Natural killer cell (primary cell): Measurements from ENCODE around the gene PPP2R2C. TPM values are rescaled to one million over a fixed set of nuclear protein-coding genes. Genes with fewer than 3 reads are reported as not detected.

Experiments used
- ATAC-seq, 3 donors: fragments of 150-1000 bp in 2 of 3; fragments of 200-7000 bp in 1 of 3; cut with Tn5 transposase; 1 replicate in 1 of 3; 2 replicates in 2 of 3; pipeline ENCODE4 v1.10.0; 2021; ENCODE audit warnings: mild to moderate bottlenecking in 2 of 3, moderate library complexity in 2 of 3
- DNase-seq, 2 donors: peaks; one replicate each; pipeline versions ENCODE4 v3.0.0 to v3.0.0-alpha.2; 2013 to 2021; ENCODE audit warnings: mixed read lengths in 1 of 2
- H3K27ac ChIP-seq: one replicate; pipeline ENCODE4 v1.5.1; 2013; ENCODE audit warnings: mild to moderate bottlenecking, low read length
- H3K27me3 ChIP-seq: one replicate; pipeline ENCODE4 v1.6.1; 2013; ENCODE audit warnings: low read length; ENCODE audit not compliant: control insufficient read depth, insufficient read depth
- H3K36me3 ChIP-seq: one replicate; pipeline ENCODE4 v1.6.1; 2013; ENCODE audit warnings: low read length; ENCODE audit not compliant: control insufficient read depth, insufficient read depth
- H3K4me1 ChIP-seq: one replicate; pipeline ENCODE4 v1.6.1; 2013; ENCODE audit warnings: low read length; ENCODE audit not compliant: control insufficient read depth, insufficient read depth
- H3K4me3 ChIP-seq: one replicate; pipeline ENCODE4 v1.5.1; 2013; ENCODE audit warnings: low read length
- H3K9me3 ChIP-seq: one replicate; pipeline ENCODE4 v1.6.1; 2013; ENCODE audit warnings: low read length; ENCODE audit not compliant: control insufficient read depth, insufficient read depth
- H3K27ac Mint-ChIP-seq, 2 donors: one replicate each; pipeline ENCODE4 v1.8.0; 2022; ENCODE audit warnings: mild to moderate bottlenecking in 2 of 2, mixed read lengths in 2 of 2, moderate library complexity in 1 of 2
- H3K27me3 Mint-ChIP-seq, 2 donors: one replicate each; pipeline ENCODE4 v1.8.0; 2022; ENCODE audit warnings: low read depth in 2 of 2, mixed read lengths in 2 of 2
- H3K36me3 Mint-ChIP-seq: one replicate; pipeline ENCODE4 v1.8.0; 2022; ENCODE audit warnings: mixed read lengths
- H3K4me1 Mint-ChIP-seq, 2 donors: one replicate each; pipeline ENCODE4 v1.8.0; 2022; ENCODE audit warnings: mixed read lengths in 2 of 2
- H3K4me3 Mint-ChIP-seq: one replicate; pipeline ENCODE4 v1.8.0; 2022; ENCODE audit warnings: mild to moderate bottlenecking, moderate library complexity, mixed read lengths
- H3K9me3 Mint-ChIP-seq, 2 donors: one replicate each; pipeline ENCODE4 v1.8.0; 2022; ENCODE audit warnings: mixed read lengths in 2 of 2
- CTCF ChIP-seq: fragments of 200-600 bp; IDR thresholded peaks from one replicate; pipeline ENCODE4 v1.8.0; 2022; ENCODE audit warnings: antibody characterized with exemption
- WGBS: methylation state at CpG from one replicate; pipeline ENCODE4 v1.1.7; 2013; ENCODE audit warnings: missing lambda C conversion rate; ENCODE audit not compliant: insufficient coverage; 5-methylcytosine and 5-hydroxymethylcytosine counted together
- intact Hi-C: fragments of 100-400 bp; cut with micrococcal nuclease; formaldehyde crosslinking; loops from one replicate; pipeline ENCODE4 v1.14.2; 2022
- total RNA-seq, 4 donors: library from RNA; stranded (reverse); fragments of 120-200 nt in 1 of 4; gene quantifications; one replicate each; pipeline versions ENCODE4 v1.2.3 to v1.2.4, GENCODE V29; 2013 to 2022

PPP2R2C gene
- total RNA-seq, 3 donors from 2014 or later (not counting 1 experiment from before 2014, with no cell fraction given): not detected

GRCh38 chr4:6446130-6446482, 26.3 kb downstream of the PPP2R2C start:
- Histone ChIP-seq H3K27me3 (no peaks in the 10 kb centered on the region), H3K4me3 (no peak overlapping the region), H3K9me3 (no peaks in the 10 kb centered on the region), H3K36me3 (no peaks in the 10 kb centered on the region), H3K4me1 (peaks cover 14% of the 10 kb centered on the region), H3K27ac (no peak overlapping the region)
- intact Hi-C loops: no loop called here
- ATAC-seq (no peak), DNase-seq (no peak)
- TF ChIP-seq CTCF: no peak
- H3K27ac Mint-ChIP-seq: no peak overlapping the region
- no peaks in the 10 kb centered on the region for H3K9me3 Mint-ChIP-seq
- no peaks in the 10 kb centered on the region for H3K36me3 Mint-ChIP-seq
- peaks cover 5 to 9% of the 10 kb centered on the region in 2 donors for H3K4me1 Mint-ChIP-seq
- no peak overlapping the region for H3K4me3 Mint-ChIP-seq
- WGBS: 83% methylated on average over 14 of the region's 14 CpGs
- H3K27me3 Mint-ChIP-seq: peaks cover 0 to 11% of the 10 kb centered on the region in 2 donors

- H3K36me3 Mint-ChIP-seq: no peaks in the 10 kb centered on the region
- Histone ChIP-seq H3K27me3 (no peaks in the 10 kb centered on the region), H3K4me3 (no peak overlapping the region), H3K9me3 (no peaks in the 10 kb centered on the region), H3K27ac (no peak overlapping the region), H3K4me1 (peaks cover 14% of the 10 kb centered on the region), H3K36me3 (no peaks in the 10 kb centered on the region)
- H3K27me3 Mint-ChIP-seq: peaks cover 0 to 7% of the 10 kb centered on the region in 2 donors
- 90% methylated on average over 4 of the region's 5 CpGs for WGBS
- intact Hi-C loops: no loop called here
- no peak overlapping the region for H3K4me3 Mint-ChIP-seq
- ATAC-seq: no peak
- no peak for TF ChIP-seq CTCF
- no peaks in the 10 kb centered on the region for H3K9me3 Mint-ChIP-seq
- peaks cover 5 to 9% of the 10 kb centered on the region in 2 donors for H3K4me1 Mint-ChIP-seq
- no peak overlapping the region for H3K27ac Mint-ChIP-seq
- no peak for DNase-seq
Observed at GRCh38 chr4:6445403-6446129, 26.8 kb downstream of the PPP2R2C start.

- Histone ChIP-seq H3K4me1 (peaks cover 14% of the 10 kb centered on the region), H3K9me3 (no peaks in the 10 kb centered on the region), H3K4me3 (no peak overlapping the region), H3K36me3 (no peaks in the 10 kb centered on the region), H3K27ac (no peak overlapping the region), H3K27me3 (no peaks in the 10 kb centered on the region)
- Mint-ChIP-seq H3K27ac (no peak overlapping the region), H3K4me1 (peaks cover 5 to 9% of the 10 kb centered on the region in 2 donors), H3K36me3 (no peaks in the 10 kb centered on the region), H3K4me3 (no peak overlapping the region), H3K9me3 (no peaks in the 10 kb centered on the region), H3K27me3 (peaks cover 6 to 12% of the 10 kb centered on the region in 2 donors)
- DNase-seq (no peak), ATAC-seq (no peak)
- TF ChIP-seq CTCF: no peak
- WGBS: 89% methylated on average over 6 of the region's 6 CpGs
- intact Hi-C loops: no loop called here
Observed at GRCh38 chr4:6444582-6444981, 27.8 kb downstream of the PPP2R2C start.
